Lower leg skin (tissue), 4 donors: ENCODE data around the gene INSC. TPM values are rescaled to one million over a fixed set of nuclear protein-coding genes. Genes with fewer than 3 reads are reported as not detected.

Experiments used
- DNase-seq, 2 donors: peaks; one replicate each; pipeline ENCODE4 v3.0.0-alpha.2; 2019; ENCODE audit warnings: low spot score in 2 of 2
- H3K4me3 ChIP-seq: fragments of 200-600 bp; sonication (generic); 2 replicates; pipeline ENCODE4 v1.5.1; 2017; ENCODE audit warnings: mild to moderate bottlenecking, low read depth; ENCODE audit not compliant: poor library complexity, severe bottlenecking
- POLR2A ChIP-seq, 2 donors: fragments of 450-650 bp; IDR thresholded peaks; one replicate each; pipeline ENCODE4 v1.6.1; 2016 to 2017; ENCODE audit warnings: antibody characterized with exemption in 2 of 2, mild to moderate bottlenecking in 1 of 2, moderate library complexity in 1 of 2
- WGBS, 2 donors: methylation state at CpG; one replicate each; pipeline ENCODE4 v1.1.5; 2018; 5-methylcytosine and 5-hydroxymethylcytosine counted together
- intact Hi-C: fragments of 100-400 bp; cut with DNase I; formaldehyde crosslinking; loops from one replicate; pipeline ENCODE4 v1.15.0; 2023; ENCODE audit warnings: low total_unique reads
- total RNA-seq, 4 donors: library from RNA; depleted of rRNA; stranded (reverse); fragments of >200 nt; gene quantifications; one replicate each; pipeline ENCODE4 v1.1.0, GENCODE V29; 2016
- TF ChIP-seq, protein P1 (sequence below), 3 donors: fragments of 450-650 bp; IDR thresholded peaks; one replicate each; pipeline ENCODE4 v1.5.1; 2016; ENCODE audit warnings: antibody characterized with exemption in 3 of 3, mild to moderate bottlenecking in 3 of 3, moderate library complexity in 2 of 3

INSC gene
- total RNA-seq, 4 donors from 2014 or later = 0.23 to 0.27 TPM; not detected in 2

DNA sequence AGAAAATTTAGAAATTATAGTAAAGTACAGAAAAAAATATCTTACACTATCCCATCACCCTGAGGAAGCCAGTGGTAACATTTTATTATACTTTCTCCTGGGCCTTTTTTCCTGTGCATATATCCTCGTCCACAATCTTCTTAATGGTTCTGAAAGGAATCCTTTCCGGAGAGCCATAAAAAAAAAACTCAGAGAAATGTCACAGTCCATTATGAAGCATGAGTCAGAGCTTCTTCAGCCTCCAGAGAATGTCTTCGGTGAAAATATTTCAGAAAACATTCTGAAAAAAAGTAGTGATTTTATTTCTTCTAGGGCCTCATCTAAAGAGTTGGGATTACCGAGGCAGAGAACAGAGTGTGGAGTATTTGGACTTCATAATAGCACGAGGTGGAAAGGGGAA, 163.4 kb downstream of the INSC start:
- TF ChIP-seq POLR2A (IDR thresholded peaks at IDR 0.05) = no peak
- TF ChIP-seq, protein P1, sequence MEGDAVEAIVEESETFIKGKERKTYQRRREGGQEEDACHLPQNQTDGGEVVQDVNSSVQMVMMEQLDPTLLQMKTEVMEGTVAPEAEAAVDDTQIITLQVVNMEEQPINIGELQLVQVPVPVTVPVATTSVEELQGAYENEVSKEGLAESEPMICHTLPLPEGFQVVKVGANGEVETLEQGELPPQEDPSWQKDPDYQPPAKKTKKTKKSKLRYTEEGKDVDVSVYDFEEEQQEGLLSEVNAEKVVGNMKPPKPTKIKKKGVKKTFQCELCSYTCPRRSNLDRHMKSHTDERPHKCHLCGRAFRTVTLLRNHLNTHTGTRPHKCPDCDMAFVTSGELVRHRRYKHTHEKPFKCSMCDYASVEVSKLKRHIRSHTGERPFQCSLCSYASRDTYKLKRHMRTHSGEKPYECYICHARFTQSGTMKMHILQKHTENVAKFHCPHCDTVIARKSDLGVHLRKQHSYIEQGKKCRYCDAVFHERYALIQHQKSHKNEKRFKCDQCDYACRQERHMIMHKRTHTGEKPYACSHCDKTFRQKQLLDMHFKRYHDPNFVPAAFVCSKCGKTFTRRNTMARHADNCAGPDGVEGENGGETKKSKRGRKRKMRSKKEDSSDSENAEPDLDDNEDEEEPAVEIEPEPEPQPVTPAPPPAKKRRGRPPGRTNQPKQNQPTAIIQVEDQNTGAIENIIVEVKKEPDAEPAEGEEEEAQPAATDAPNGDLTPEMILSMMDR (IDR thresholded peaks at IDR 0.05) = no peak
- no peak overlapping the region for H3K4me3 ChIP-seq
- 71 to 74% methylated on average over 5 of the region's 5 CpGs for WGBS, 2 donors
- DNase-seq = no peak
- intact Hi-C loops = no loop called here

DNA sequence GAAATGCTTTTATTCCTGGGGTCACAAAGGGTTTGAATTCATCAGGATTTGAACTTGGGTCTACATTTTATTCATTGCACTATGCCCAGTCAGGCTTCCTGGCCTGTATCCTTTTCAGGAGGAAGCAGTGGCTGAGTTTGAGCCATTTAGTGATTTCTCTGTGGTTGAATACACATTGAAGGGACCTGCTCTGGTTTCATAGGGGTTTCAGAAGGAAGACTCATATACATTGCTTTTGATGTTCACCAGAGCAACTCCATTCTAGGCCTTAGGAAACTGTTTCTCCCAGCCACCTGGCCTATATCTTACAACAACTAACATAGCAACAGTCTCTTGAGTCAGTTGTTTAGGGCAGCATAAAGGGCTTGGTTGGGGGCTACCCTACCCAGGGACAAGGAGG, 165.7 kb downstream of the INSC start:
- no peak overlapping the region for H3K4me3 ChIP-seq
- TF ChIP-seq POLR2A (IDR thresholded peaks at IDR 0.05) = no peak
- TF ChIP-seq, protein P1 (IDR thresholded peaks at IDR 0.05) = no peak
- intact Hi-C loops = no loop called here
- DNase-seq = no peak

GRCh38 chr11:15282754-15283153, 168.0 kb downstream of the INSC start:
- intact Hi-C loops = no loop called here
- H3K4me3 ChIP-seq = no peak overlapping the region
- DNase-seq = no peak
- 81 to 85% methylated on average over 2 of the region's 2 CpGs for WGBS, 2 donors
- TF ChIP-seq POLR2A (IDR thresholded peaks at IDR 0.05) = no peak
- TF ChIP-seq, protein P1 (IDR thresholded peaks at IDR 0.05) = no peak

DNA sequence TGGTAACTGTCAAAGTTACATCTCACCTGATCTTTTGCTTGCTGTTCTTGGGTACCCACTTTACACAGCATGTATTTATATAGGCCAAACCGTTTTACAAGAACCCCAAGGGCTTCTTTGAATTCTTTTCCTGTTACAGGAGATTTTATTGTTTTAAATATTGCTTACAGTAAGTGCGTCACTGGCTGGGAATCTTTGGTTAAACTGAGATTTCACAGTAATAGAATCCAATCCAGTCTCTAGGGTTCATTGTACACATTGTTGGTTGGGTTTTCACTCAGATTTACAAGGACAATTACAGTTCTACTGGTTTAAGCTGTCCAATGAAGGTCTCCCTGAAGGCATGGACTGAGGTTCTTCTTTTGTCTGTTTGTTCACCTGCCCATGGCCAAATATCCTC, 171.7 kb downstream of the INSC start:
- WGBS, 2 donors = 50 to 56% methylated on average over 2 of the region's 2 CpGs
- no peak overlapping the region for H3K4me3 ChIP-seq
- no peak for DNase-seq
- intact Hi-C loops = no loop called here
- no peak for TF ChIP-seq POLR2A (IDR thresholded peaks at IDR 0.05)

DNA sequence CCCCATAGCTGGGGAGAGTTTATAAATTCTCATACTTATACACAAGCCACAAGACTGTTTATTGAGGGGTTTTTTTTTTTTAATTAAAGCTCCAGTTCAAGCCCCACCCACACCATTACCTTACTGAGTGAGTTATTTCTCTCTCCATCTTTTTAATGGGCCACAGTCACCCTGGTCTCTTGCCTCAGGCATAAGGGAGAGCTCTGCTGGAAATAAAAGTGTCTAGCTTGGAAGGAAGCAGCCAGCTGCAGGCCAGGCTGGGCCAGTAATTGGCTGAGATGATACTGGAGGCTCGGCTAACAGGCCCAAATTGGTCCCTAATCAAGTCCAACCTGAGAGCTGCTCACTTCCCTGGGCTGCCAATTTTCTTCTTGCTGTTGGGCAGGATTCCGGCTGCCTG, 174.1 kb downstream of the INSC start:
- H3K4me3 ChIP-seq = no peak overlapping the region
- intact Hi-C loops = no loop called here
- 48 to 64% methylated on average over 2 of the region's 2 CpGs for WGBS, 2 donors
- TF ChIP-seq, protein P1 (IDR thresholded peaks at IDR 0.05) = no peak
- TF ChIP-seq POLR2A (IDR thresholded peaks at IDR 0.05) = no peak
- no peak for DNase-seq

GRCh38 chr11:15289723-15290122, 175.0 kb downstream of the INSC start:
- 70 to 80% methylated on average over 5 of the region's 5 CpGs for whole genome bisulfite sequencing, 2 donors
- no peak overlapping the region for H3K4me3 ChIP-seq
- no peak for DNase-seq
- TF ChIP-seq, protein P1 (IDR thresholded peaks at IDR 0.05) = no peak
- TF ChIP-seq POLR2A (IDR thresholded peaks at IDR 0.05) = no peak
- intact Hi-C loops = no loop called here
